Transverse colon (tissue), 4 donors: ENCODE measurements around the gene SPG21. TPM values are rescaled to one million over a fixed set of nuclear protein-coding genes. Genes with fewer than 3 reads are reported as not detected.

Experiments
- DNase-seq: peaks from one replicate; pipeline ENCODE4 v3.0.0-alpha.2; 2019
- H3K27ac ChIP-seq, 4 donors: fragments of 200-600 bp; sonication (generic); 2 replicates each; pipeline ENCODE4 v1.5.1; 2016 to 2018; ENCODE audit warnings: inconsistent platforms in 4 of 4
- H3K27me3 ChIP-seq: fragments of 200-600 bp; sonication (generic); 2 replicates; pipeline ENCODE4 v1.5.1; 2017; ENCODE audit warnings: inconsistent platforms
- H3K36me3 ChIP-seq, 4 donors: fragments of 200-600 bp; sonication (generic); 2 replicates each; pipeline ENCODE4 v1.5.1; 2017 to 2019; ENCODE audit warnings: inconsistent platforms in 4 of 4
- H3K4me1 ChIP-seq, 4 donors: fragments of 200-600 bp; sonication (generic); 2 replicates each; pipeline ENCODE4 v1.5.1; 2017 to 2020; ENCODE audit warnings: inconsistent platforms in 4 of 4
- H3K4me3 ChIP-seq, 4 donors: fragments of 200-600 bp; sonication (generic); 1 replicate in 1 of 4; 2 replicates in 3 of 4; pipeline versions ENCODE4 v1.5.1 to v1.6.1; 2017 to 2019; ENCODE audit warnings: inconsistent platforms in 4 of 4
- H3K9me3 ChIP-seq, 2 donors: fragments of 200-600 bp; sonication (generic); 2 replicates each; pipeline ENCODE4 v1.5.1; 2017 to 2019; ENCODE audit warnings: inconsistent platforms in 2 of 2
- CTCF ChIP-seq, 5 experiments: fragments of 200-600 bp in 3 of 5; fragments of 450-650 bp in 2 of 5; sonication (generic) in 3 of 5; IDR thresholded peaks; 1 replicate in 2 of 5; 2 replicates in 3 of 5; pipeline ENCODE4 v1.5.1; 2016 to 2017; ENCODE audit warnings: antibody characterized with exemption in 5 of 5, inconsistent platforms in 3 of 5, mild to moderate bottlenecking in 2 of 5, moderate library complexity in 1 of 5
- EP300 ChIP-seq: sonication (generic); formaldehyde crosslinking; IDR thresholded peaks from one replicate; pipeline ENCODE4 v1.6.1; 2017; ENCODE audit warnings: antibody characterized with exemption, low read depth
- POLR2A ChIP-seq: fragments of 450-650 bp; IDR thresholded peaks from one replicate; pipeline ENCODE4 v1.6.1; 2016; ENCODE audit warnings: antibody characterized with exemption, mild to moderate bottlenecking, moderate library complexity
- POLR2AphosphoS5 ChIP-seq, 3 donors: sonication (generic); formaldehyde crosslinking; IDR thresholded peaks; one replicate each; pipeline ENCODE4 v1.6.1; 2016; ENCODE audit warnings: antibody characterized with exemption in 3 of 3
- WGBS, 2 donors: methylation state at CpG; one replicate each; pipeline ENCODE4 v1.1.5; 2018; ENCODE audit warnings: low coverage in 1 of 2; 5-methylcytosine and 5-hydroxymethylcytosine counted together
- in situ Hi-C, 4 donors: fragments of 200-750 bp; cut with MboI; loops; one replicate each; pipeline versions ENCODE4 v1.15.0 to v1.15.1; 2017; ENCODE audit warnings: low sequenced_read_pairs in 3 of 4, low pct_ligation_motif_present in 1 of 4, low pct_unique_long_range_greater_than_20kb in 1 of 4
- intact Hi-C: fragments of 100-400 bp; cut with DNase I; formaldehyde crosslinking; loops from one replicate; pipeline ENCODE4 v1.15.1; 2023; ENCODE audit warnings: low total_unique reads
- total RNA-seq, 4 donors: library from RNA; depleted of rRNA; stranded (reverse); fragments of >200 nt; gene quantifications; one replicate each; pipeline ENCODE4 v1.1.0, GENCODE V29; 2016

The SPG21 gene
- total RNA-seq, 4 donors from 2014 or later: 27.7 to 67.2 (median 53.0) TPM

GRCh38 chr15:65028921-65029735, 39.4 kb upstream of the SPG21 start, which contains the start of gene MTFMT:
TSS of gene MTFMT (minus strand) at chr15:65029639. CDS start at chr15:65029613, 26 bp downstream.
- peak within 1 kb of the TSS; percentile 85 to 91 (median 89) for H3K27ac ChIP-seq
- TF ChIP-seq POLR2AphosphoS5 (IDR thresholded peaks at IDR 0.05) (peak; percentile 98 to 100 (median 98)), EP300 (no peak), POLR2A (peak; percentile 92), CTCF (IDR thresholded peaks at IDR 0.05) (no peak)
- no peaks in the 10 kb centered on the region for H3K9me3 ChIP-seq
- peaks cover 0 to 14% (median 7%) of the 10 kb centered on the region in 4 donors for H3K36me3 ChIP-seq
- peaks cover 11 to 26% (median 17%) of the 10 kb centered on the region in 4 donors for H3K4me1 ChIP-seq
- H3K4me3 ChIP-seq: peak within 1 kb of the TSS; percentile 62 to 98 (median 91)
- intact Hi-C loops (no loop called here), in situ Hi-C loops (loop anchor here in 3 of 4 donors (25.0 kb wide), 1 partner anchor 258 kb away; the partner anchor contains the start of genes PARP16 (in 3 of the 3) and RNU5A-1 (in 3 of the 3))
- no peaks in the 10 kb centered on the region for H3K27me3 ChIP-seq
- 1% methylated on average over 53 of the region's 73 CpGs; no CpG with 5 or more reads in 1 of the 2 donors for WGBS, 2 donors
- DNase-seq: peak; percentile 95

GRCh38 chr15:65028338-65028737, 38.6 kb upstream of the SPG21 start:
- intact Hi-C loops: no loop called here
- Histone ChIP-seq H3K4me3 (peak overlapping the region; percentile 62 to 98 (median 91)), H3K36me3 (peaks cover 0 to 20% (median 7%) of the 10 kb centered on the region in 4 donors), H3K27ac (peak overlapping the region; percentile 85 to 91 (median 89)), H3K27me3 (no peaks in the 10 kb centered on the region), H3K9me3 (no peaks in the 10 kb centered on the region), H3K4me1 (peaks cover 11 to 18% (median 12%) of the 10 kb centered on the region in 4 donors)
- in situ Hi-C loops: loop anchor here in 3 of 4 donors (25.0 kb wide), 1 partner anchor 259 kb away; the partner anchor contains the start of genes PARP16 (in 3 of the 3) and RNU5A-1 (in 3 of the 3)
- 14 to 20% methylated on average over 5 to 10 of the region's 10 CpGs for WGBS, 2 donors
- no peak for TF ChIP-seq POLR2AphosphoS5 (IDR thresholded peaks at IDR 0.05)
- no peak for TF ChIP-seq EP300
- TF ChIP-seq CTCF (IDR thresholded peaks at IDR 0.05): no peak
- TF ChIP-seq POLR2A: no peak
- no peak for DNase-seq

GRCh38 chr15:65027593-65027992, 37.9 kb upstream of the SPG21 start:
- in situ Hi-C loops: loop anchor here in 3 of 4 donors (25.0 kb wide), 1 partner anchor 260 kb away; the partner anchor contains the start of genes PARP16 (in 3 of the 3) and RNU5A-1 (in 3 of the 3)

More at GRCh38 chr15:65027593-65027992, 37.9 kb upstream of the SPG21 start:
- intact Hi-C loops: no loop called here
- TF ChIP-seq POLR2AphosphoS5 (IDR thresholded peaks at IDR 0.05): no peak
- TF ChIP-seq EP300: no peak
- TF ChIP-seq CTCF (IDR thresholded peaks at IDR 0.05): no peak
- no peak for TF ChIP-seq POLR2A
- Histone ChIP-seq H3K4me1 (peaks cover 9 to 13% (median 11%) of the 10 kb centered on the region in 4 donors), H3K4me3 (peak overlapping the region in 1 of 4 donors; percentile 88), H3K9me3 (no peaks in the 10 kb centered on the region), H3K27me3 (no peaks in the 10 kb centered on the region), H3K36me3 (peaks cover 0 to 25% (median 9%) of the 10 kb centered on the region in 4 donors), H3K27ac (peak overlapping the region in 1 of 4 donors; percentile 91)
- 70 to 71% methylated on average over 1 of the region's 1 CpG for WGBS, 2 donors
- no peak for DNase-seq
